ENCODE data around the gene ACOT7. TPM values are rescaled to one million over a fixed set of nuclear protein-coding genes. Genes with fewer than 3 reads are reported as not detected.

The ACOT7 gene
- total and polyA plus RNA-seq, 12 donors: 4.0 to 40.4 (median 8.6) TPM

GRCh38 chr1:6272868-6273267 is 120.7 kb downstream of the ACOT7 start:
- ATAC-seq (no peak), DNase-seq (no peak)
- H3K36me3 ChIP-seq: no peaks in the 10 kb centered on the region
- TF ChIP-seq, protein P1, sequence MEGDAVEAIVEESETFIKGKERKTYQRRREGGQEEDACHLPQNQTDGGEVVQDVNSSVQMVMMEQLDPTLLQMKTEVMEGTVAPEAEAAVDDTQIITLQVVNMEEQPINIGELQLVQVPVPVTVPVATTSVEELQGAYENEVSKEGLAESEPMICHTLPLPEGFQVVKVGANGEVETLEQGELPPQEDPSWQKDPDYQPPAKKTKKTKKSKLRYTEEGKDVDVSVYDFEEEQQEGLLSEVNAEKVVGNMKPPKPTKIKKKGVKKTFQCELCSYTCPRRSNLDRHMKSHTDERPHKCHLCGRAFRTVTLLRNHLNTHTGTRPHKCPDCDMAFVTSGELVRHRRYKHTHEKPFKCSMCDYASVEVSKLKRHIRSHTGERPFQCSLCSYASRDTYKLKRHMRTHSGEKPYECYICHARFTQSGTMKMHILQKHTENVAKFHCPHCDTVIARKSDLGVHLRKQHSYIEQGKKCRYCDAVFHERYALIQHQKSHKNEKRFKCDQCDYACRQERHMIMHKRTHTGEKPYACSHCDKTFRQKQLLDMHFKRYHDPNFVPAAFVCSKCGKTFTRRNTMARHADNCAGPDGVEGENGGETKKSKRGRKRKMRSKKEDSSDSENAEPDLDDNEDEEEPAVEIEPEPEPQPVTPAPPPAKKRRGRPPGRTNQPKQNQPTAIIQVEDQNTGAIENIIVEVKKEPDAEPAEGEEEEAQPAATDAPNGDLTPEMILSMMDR (IDR thresholded peaks at IDR 0.05): no peak
- no peak overlapping the region for H3K4me3 ChIP-seq
- peaks cover 4 to 41% (median 14%) of the 10 kb centered on the region in 9 donors for H3K4me1 ChIP-seq
- no peak overlapping the region for H3K27ac ChIP-seq
- intact Hi-C loops (cut with DNase I): no loop called here
- 85 to 86% methylated on average over 6 of the region's 6 CpGs for WGBS, 2 donors
- no peaks in the 10 kb centered on the region for H3K27me3 ChIP-seq
- no peaks in the 10 kb centered on the region for H3K9me3 ChIP-seq

- DNase-seq: no peak
- TF ChIP-seq, protein P1 (IDR thresholded peaks at IDR 0.05): no peak
- WGBS, 2 donors: 84 to 86% methylated on average over 9 of the region's 9 CpGs
- ATAC-seq: no peak
- H3K4me1 ChIP-seq: peaks cover 4 to 41% (median 14%) of the 10 kb centered on the region in 9 donors
- H3K36me3 ChIP-seq: no peaks in the 10 kb centered on the region
- no peaks in the 10 kb centered on the region for H3K27me3 ChIP-seq
- H3K27ac ChIP-seq: no peak overlapping the region
- no peaks in the 10 kb centered on the region for H3K9me3 ChIP-seq
- no peak overlapping the region for H3K4me3 ChIP-seq
- intact Hi-C loops (cut with DNase I): no loop called here
Observed at GRCh38 chr1:6272452-6272851, 121.1 kb downstream of the ACOT7 start.

- 81 to 83% methylated on average over 12 of the region's 12 CpGs for WGBS, 2 donors
- no peak overlapping the region for H3K4me3 ChIP-seq
- H3K9me3 ChIP-seq: no peaks in the 10 kb centered on the region
- H3K36me3 ChIP-seq: no peaks in the 10 kb centered on the region
- TF ChIP-seq, protein P1 (IDR thresholded peaks at IDR 0.05): no peak
- H3K27ac ChIP-seq: no peak overlapping the region
- H3K4me1 ChIP-seq: peaks cover 0 to 34% (median 9%) of the 10 kb centered on the region in 9 donors
- intact Hi-C loops (cut with DNase I): no loop called here
- DNase-seq (no peak), ATAC-seq (no peak)
- H3K27me3 ChIP-seq: no peaks in the 10 kb centered on the region
Observed at GRCh38 chr1:6271554-6271953, 122.0 kb downstream of the ACOT7 start.

DNA sequence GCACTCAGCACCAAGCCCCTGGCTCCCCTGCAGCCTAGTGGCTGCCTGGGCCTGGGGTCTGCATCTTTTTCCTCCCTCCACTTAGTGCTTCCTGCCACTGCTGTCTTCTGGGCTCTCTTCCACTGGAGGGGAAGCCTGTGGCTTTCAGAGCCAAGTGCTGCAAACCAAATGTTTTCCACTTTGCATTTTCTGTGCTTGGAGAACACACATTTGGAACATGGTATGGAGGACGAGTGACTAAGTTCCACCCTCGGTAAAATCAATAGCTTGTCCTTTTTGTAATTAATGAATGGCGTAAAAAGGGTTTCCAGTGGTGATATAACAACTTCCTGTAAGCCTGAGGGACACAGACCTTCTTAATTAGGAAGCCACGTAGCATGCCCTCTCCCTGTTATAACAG is 122.6 kb downstream of the ACOT7 start:
- Histone ChIP-seq H3K27ac (no peak overlapping the region), H3K4me1 (peaks cover 0 to 29% (median 4%) of the 10 kb centered on the region in 9 donors), H3K4me3 (no peak overlapping the region), H3K27me3 (no peaks in the 10 kb centered on the region), H3K36me3 (no peaks in the 10 kb centered on the region), H3K9me3 (no peaks in the 10 kb centered on the region)
- whole genome bisulfite sequencing, 2 donors: 71 to 74% methylated on average over 4 of the region's 4 CpGs
- intact Hi-C loops (cut with DNase I): no loop called here
- ATAC-seq (no peak), DNase-seq (no peak)
- TF ChIP-seq, protein P1 (IDR thresholded peaks at IDR 0.05): no peak

Measured in heart right ventricle (tissue), 16 donors.